Panc1 (cell line): ENCODE data around the gene LAMC2.

Experiments
- POLR2AphosphoS5 ChIP-seq: IDR thresholded peaks from 2 replicates; pipeline ENCODE4 v1.6.1; 2012; ENCODE audit warnings: mild to moderate bottlenecking, low read depth, low read length, moderate library complexity
- TF ChIP-seq, protein P1 (sequence below): fragments of 450-650 bp; IDR thresholded peaks from 2 replicates; pipeline ENCODE4 v1.5.1; 2017; ENCODE audit warnings: mild to moderate bottlenecking

DNA sequence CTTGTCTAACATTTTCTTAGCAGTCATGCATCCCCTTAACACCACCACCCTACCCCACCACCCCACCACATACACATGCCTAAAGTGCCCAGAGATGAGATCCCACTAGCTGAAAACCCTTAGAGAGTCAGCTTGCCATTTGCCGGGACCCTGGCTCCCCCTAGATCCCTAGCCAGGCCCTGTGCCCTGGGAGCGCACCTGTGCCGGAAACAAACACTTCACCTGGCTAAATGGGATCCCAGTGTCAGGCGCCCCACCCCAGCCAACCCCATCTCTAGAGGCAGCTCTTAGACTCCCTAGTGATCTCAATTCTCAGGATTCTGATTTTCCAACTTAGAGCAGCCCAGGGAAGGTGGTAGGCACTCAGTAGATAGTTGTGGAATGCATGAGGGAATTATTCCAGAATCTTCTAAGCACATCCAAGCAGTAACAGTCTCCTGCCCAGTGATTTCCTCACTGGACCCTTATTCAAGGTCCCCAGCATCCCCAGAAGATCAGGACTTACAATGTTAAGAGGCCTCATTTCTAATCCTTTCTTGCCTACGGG is 105.2 kb downstream of the LAMC2 start:
- TF ChIP-seq, protein P1, sequence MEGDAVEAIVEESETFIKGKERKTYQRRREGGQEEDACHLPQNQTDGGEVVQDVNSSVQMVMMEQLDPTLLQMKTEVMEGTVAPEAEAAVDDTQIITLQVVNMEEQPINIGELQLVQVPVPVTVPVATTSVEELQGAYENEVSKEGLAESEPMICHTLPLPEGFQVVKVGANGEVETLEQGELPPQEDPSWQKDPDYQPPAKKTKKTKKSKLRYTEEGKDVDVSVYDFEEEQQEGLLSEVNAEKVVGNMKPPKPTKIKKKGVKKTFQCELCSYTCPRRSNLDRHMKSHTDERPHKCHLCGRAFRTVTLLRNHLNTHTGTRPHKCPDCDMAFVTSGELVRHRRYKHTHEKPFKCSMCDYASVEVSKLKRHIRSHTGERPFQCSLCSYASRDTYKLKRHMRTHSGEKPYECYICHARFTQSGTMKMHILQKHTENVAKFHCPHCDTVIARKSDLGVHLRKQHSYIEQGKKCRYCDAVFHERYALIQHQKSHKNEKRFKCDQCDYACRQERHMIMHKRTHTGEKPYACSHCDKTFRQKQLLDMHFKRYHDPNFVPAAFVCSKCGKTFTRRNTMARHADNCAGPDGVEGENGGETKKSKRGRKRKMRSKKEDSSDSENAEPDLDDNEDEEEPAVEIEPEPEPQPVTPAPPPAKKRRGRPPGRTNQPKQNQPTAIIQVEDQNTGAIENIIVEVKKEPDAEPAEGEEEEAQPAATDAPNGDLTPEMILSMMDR = no peak
- no peak for TF ChIP-seq POLR2AphosphoS5
